Measurements from ENCODE around the gene PRR14.

The PRR14 gene

GRCh38 chr16:30655815-30656347 is 5.1 kb downstream of the PRR14 start:
- TF ChIP-seq GLIS3 (CRISPR knock-in tag; IDR thresholded peaks at IDR 0.05), result no peak
- no peak for TF ChIP-seq CREB5 (CRISPR knock-in tag; IDR thresholded peaks at IDR 0.05; ENCODE audit: low read depth)
- TF ChIP-seq ISL1 (CRISPR knock-in tag; IDR thresholded peaks at IDR 0.05), result no peak
- no peak for TF ChIP-seq ZNF8 (CRISPR knock-in tag; IDR thresholded peaks at IDR 0.05)
- no peak for TF ChIP-seq ZC3H10 (CRISPR knock-in tag; IDR thresholded peaks at IDR 0.05)
- no peak for TF ChIP-seq ZNF70 (CRISPR knock-in tag; IDR thresholded peaks at IDR 0.05)
- no peak for TF ChIP-seq PATZ1 (CRISPR knock-in tag; IDR thresholded peaks at IDR 0.05; ENCODE audit: borderline replicate concordance)
- no peak for TF ChIP-seq TCF4 (CRISPR knock-in tag; IDR thresholded peaks at IDR 0.05; ENCODE audit: borderline replicate concordance)
- no peak for TF ChIP-seq ZFP30 (CRISPR knock-in tag; IDR thresholded peaks at IDR 0.05)
- no peak for TF ChIP-seq TOX (CRISPR knock-in tag; IDR thresholded peaks at IDR 0.05; ENCODE audit: borderline replicate concordance)
- no peak for TF ChIP-seq SNAI2 (CRISPR knock-in tag; IDR thresholded peaks at IDR 0.05)
- TF ChIP-seq OSR1 (CRISPR knock-in tag; IDR thresholded peaks at IDR 0.05), result no peak
- no peak for TF ChIP-seq ESRRG (CRISPR knock-in tag; IDR thresholded peaks at IDR 0.05)
- no peak for TF ChIP-seq TSHZ2 (CRISPR knock-in tag; IDR thresholded peaks at IDR 0.05)
- no peak for TF ChIP-seq POU6F1 (CRISPR knock-in tag; IDR thresholded peaks at IDR 0.05; ENCODE audit: borderline replicate concordance, low read depth)
- no peak for TF ChIP-seq CSRNP3 (CRISPR knock-in tag; IDR thresholded peaks at IDR 0.05)
- no peak for TF ChIP-seq ARNTL (CRISPR knock-in tag; IDR thresholded peaks at IDR 0.05; ENCODE audit: borderline replicate concordance, low read depth)
- no peak for TF ChIP-seq PPARA (CRISPR knock-in tag; IDR thresholded peaks at IDR 0.05; ENCODE audit: borderline replicate concordance)
- no peak for ATAC-seq

GRCh38 chr16:30656388-30656787 is 5.6 kb downstream of the PRR14 start:
- TF ChIP-seq ARNTL (CRISPR knock-in tag; IDR thresholded peaks at IDR 0.05; ENCODE audit: borderline replicate concordance, low read depth) (no peak), PPARA (CRISPR knock-in tag; IDR thresholded peaks at IDR 0.05; ENCODE audit: borderline replicate concordance) (no peak), TOX (CRISPR knock-in tag; IDR thresholded peaks at IDR 0.05; ENCODE audit: borderline replicate concordance) (no peak), CSDC2 (CRISPR knock-in tag; IDR thresholded peaks at IDR 0.05) (no peak), ISL1 (CRISPR knock-in tag; IDR thresholded peaks at IDR 0.05) (no peak), RARB (CRISPR knock-in tag; IDR thresholded peaks at IDR 0.05) (no peak), ZFP30 (CRISPR knock-in tag; IDR thresholded peaks at IDR 0.05) (no peak), ZNF8 (CRISPR knock-in tag; IDR thresholded peaks at IDR 0.05) (no peak), PATZ1 (CRISPR knock-in tag; IDR thresholded peaks at IDR 0.05; ENCODE audit: borderline replicate concordance) (no peak), POU6F1 (CRISPR knock-in tag; IDR thresholded peaks at IDR 0.05; ENCODE audit: borderline replicate concordance, low read depth) (no peak), CSRNP3 (CRISPR knock-in tag; IDR thresholded peaks at IDR 0.05) (no peak)
- ATAC-seq, result no peak

All from SK-N-SH treated with all-trans-retinoic acid at 6 μM for 48 hours (cell line).